ENCODE results near the gene FBXO11. TPM values are rescaled to one million over a fixed set of nuclear protein-coding genes. Genes with fewer than 3 reads are reported as not detected.

Gene FBXO11
- total and polyA plus RNA-seq, 12 donors: 21.7 to 61.7 (median 46.6) TPM

DNA sequence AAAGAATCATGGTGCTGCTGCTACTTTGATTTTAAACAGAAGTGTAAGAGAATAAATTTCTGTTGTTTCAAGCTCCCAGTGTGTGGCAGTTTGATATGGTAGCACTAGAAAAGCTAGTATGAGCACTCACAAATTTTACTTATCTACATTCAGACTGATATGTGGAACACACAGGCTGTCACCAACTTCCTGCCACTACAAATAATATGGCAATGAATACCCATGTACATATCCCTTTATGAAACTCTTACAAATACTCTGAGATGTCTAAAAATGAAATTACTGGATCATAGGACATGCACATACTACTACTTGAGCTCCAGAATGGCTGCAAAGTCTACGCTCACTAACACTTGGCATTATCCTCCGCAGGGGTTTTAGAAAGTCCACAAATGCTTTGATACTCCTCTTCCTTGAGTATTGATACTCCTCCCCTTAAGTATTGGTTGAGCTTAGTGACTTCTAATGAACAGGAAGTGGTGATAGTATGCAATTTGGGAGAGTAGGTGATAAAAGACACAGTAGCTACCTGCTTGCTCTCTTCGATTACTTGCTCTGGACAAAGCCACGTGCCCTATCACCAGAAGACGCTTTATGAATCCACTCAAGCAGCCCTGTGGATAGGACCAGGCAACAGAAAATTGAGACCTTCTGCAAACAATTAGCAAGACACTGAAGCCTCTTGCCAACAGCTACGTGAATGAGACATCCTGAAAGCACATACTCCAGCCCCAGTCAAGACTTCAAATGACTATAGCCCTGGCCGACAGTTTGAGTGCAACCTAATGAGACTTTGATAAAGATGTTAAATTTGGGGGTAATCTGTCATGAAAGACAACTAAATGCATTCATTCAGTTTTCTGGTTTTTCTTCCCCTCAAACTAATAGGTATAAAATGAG is 35.4 kb downstream of the FBXO11 start:
- intact Hi-C loops (cut with DNase I): no loop called here
- H3K27me3 ChIP-seq: no peaks in the 10 kb centered on the region
- H3K4me1 ChIP-seq (replicated peaks in 1 of 2): peaks cover 10 to 39% of the 10 kb centered on the region in 2 donors
- DNase-seq: no peak
- TF ChIP-seq, protein P1, sequence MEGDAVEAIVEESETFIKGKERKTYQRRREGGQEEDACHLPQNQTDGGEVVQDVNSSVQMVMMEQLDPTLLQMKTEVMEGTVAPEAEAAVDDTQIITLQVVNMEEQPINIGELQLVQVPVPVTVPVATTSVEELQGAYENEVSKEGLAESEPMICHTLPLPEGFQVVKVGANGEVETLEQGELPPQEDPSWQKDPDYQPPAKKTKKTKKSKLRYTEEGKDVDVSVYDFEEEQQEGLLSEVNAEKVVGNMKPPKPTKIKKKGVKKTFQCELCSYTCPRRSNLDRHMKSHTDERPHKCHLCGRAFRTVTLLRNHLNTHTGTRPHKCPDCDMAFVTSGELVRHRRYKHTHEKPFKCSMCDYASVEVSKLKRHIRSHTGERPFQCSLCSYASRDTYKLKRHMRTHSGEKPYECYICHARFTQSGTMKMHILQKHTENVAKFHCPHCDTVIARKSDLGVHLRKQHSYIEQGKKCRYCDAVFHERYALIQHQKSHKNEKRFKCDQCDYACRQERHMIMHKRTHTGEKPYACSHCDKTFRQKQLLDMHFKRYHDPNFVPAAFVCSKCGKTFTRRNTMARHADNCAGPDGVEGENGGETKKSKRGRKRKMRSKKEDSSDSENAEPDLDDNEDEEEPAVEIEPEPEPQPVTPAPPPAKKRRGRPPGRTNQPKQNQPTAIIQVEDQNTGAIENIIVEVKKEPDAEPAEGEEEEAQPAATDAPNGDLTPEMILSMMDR (IDR thresholded peaks at IDR 0.05): no peak
- no peak for TF ChIP-seq POLR2A (IDR thresholded peaks at IDR 0.05)
- H3K9me3 ChIP-seq (replicated peaks in 1 of 3): no peaks in the 10 kb centered on the region
- H3K4me3 ChIP-seq: no peak overlapping the region
- WGBS, 4 donors: 93 to 95% (median 94%) methylated on average over 7 of the region's 7 CpGs
- no peaks in the 10 kb centered on the region for H3K36me3 ChIP-seq (replicated peaks in 1 of 2)
- H3K27ac ChIP-seq: peak overlapping the region in 1 of 5 donors; percentile 6

- 91 to 95% (median 92%) methylated on average over 2 of the region's 2 CpGs for WGBS, 4 donors
- Histone ChIP-seq H3K4me1 (replicated peaks in 1 of 2) (peaks cover 10 to 38% of the 10 kb centered on the region in 2 donors), H3K36me3 (replicated peaks in 1 of 2) (no peaks in the 10 kb centered on the region), H3K9me3 (replicated peaks in 1 of 3) (no peaks in the 10 kb centered on the region), H3K4me3 (no peak overlapping the region), H3K27ac (peak overlapping the region in 1 of 5 donors; percentile 6), H3K27me3 (no peaks in the 10 kb centered on the region)
- intact Hi-C loops (cut with DNase I): loop anchor here in 1 of 2 donors (10.0 kb wide), 1 partner anchor 235 kb away; no protein-coding TSS in a partner anchor
- no peak for TF ChIP-seq POLR2A (IDR thresholded peaks at IDR 0.05)
- DNase-seq: no peak
Measured at GRCh38 chr2:47869859-47870595, 36.3 kb downstream of the FBXO11 start.

DNA sequence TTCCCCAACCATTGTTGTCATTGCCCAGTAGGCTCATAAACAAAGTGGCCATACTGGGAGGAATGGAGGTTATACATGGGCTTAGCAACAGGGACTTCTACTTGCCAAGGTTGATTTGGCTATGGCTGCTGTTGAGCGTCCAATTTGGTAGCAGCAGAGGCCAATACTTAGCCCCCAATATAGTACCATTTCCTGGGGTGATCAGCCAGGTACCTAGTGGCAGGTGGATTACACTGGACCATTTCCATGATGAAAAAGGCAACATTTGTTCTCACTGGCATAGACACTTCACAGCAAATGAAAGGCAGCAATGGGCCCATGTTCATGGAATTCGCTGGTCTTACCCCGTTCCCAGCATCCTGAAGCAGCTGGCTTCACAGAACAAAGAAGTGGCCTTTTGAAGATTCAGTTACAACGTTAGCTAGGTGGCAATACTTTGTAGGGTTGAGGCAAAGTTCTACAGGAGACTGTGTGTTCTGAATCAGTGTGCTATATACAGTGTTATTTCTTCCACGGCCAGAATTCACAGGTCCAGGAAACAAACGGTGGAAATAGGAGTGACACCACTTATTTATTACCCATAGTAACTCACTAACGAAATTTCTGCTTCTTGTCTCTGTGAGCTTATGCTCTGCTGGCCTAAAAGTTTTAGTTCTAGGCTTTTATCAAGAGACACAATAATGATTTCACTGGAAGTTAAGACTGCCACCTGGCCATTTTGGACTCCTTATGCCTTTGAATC is 37.5 kb downstream of the FBXO11 start:
- no peak for TF ChIP-seq POLR2A (IDR thresholded peaks at IDR 0.05)
- TF ChIP-seq, protein P1 (IDR thresholded peaks at IDR 0.05): no peak
- 74 to 88% (median 79%) methylated on average over 7 of the region's 7 CpGs for WGBS, 4 donors
- Histone ChIP-seq H3K9me3 (replicated peaks in 1 of 3) (no peaks in the 10 kb centered on the region), H3K4me3 (no peak overlapping the region), H3K4me1 (replicated peaks in 1 of 2) (peaks cover 10 to 38% of the 10 kb centered on the region in 2 donors), H3K27ac (no peak overlapping the region), H3K36me3 (replicated peaks in 1 of 2) (no peaks in the 10 kb centered on the region), H3K27me3 (no peaks in the 10 kb centered on the region)
- intact Hi-C loops (cut with DNase I): loop anchor here in 1 of 2 donors (10.0 kb wide), 1 partner anchor 236 kb away; no protein-coding TSS in a partner anchor
- no peak for DNase-seq

DNA sequence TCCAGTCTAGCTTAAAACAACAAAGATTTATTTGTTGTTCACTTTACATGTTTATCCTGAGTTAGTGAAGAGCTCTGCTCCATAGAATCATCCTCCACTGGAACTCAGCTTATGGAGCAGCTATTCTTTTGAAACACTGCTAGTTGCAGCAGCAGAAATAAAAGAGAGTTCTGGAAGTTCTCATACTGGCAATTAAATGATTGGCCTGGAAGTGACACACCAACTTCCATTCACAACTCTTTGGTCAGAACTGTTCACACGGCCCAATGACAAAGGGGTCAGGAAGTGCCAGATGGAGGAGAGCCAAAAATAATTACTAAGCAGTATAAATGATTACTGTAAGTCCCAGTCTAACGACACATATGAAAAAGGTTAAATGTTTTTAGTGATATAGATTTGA is 39.1 kb downstream of the FBXO11 start:
- intact Hi-C loops (cut with DNase I): loop anchor here in 1 of 2 donors (10.0 kb wide), 1 partner anchor 238 kb away; no protein-coding TSS in a partner anchor
- H3K4me1 ChIP-seq (replicated peaks in 1 of 2): peaks cover 10 to 38% of the 10 kb centered on the region in 2 donors
- H3K36me3 ChIP-seq (replicated peaks in 1 of 2): no peaks in the 10 kb centered on the region
- no peaks in the 10 kb centered on the region for H3K27me3 ChIP-seq
- H3K27ac ChIP-seq: peak overlapping the region in 1 of 5 donors; percentile 22
- DNase-seq: peak in 6 of 7 donors; percentile 37 to 71 (median 56)
- no peaks in the 10 kb centered on the region for H3K9me3 ChIP-seq (replicated peaks in 1 of 3)
- H3K4me3 ChIP-seq: no peak overlapping the region
- TF ChIP-seq, protein P1 (IDR thresholded peaks at IDR 0.05): no peak
- no peak for TF ChIP-seq POLR2A (IDR thresholded peaks at IDR 0.05)
- 0 to 2% (median 1%) methylated on average over 2 of the region's 2 CpGs for WGBS, 4 donors

Measured in adrenal gland (tissue), 12 donors.